ENCODE results near the gene METTL15.
"Not testable (repeated sequence)": the region's sequence is repeated elsewhere in the genome, so short reads cannot be mapped to it uniquely, and the experiment has no call there.

Gene METTL15

DNA sequence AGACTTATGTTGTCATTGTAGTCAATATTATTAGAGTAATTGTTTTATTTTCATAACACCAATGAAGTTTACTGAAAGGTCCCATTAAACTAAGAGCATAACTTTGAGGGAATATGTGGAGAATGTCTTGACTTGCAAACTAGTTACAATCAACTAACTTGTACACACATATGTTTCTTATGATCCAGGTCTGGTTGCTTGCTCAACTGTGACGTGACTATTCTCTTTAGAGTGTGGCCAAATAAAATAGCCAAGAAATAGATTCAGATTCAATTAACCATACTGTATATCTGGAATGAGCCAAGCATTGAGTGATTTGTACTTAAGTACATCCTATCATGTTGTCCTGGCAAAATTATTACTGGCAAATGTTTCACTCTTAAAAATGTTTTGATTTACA is 101.7 kb downstream of the METTL15 start:
- no peak for ATAC-seq
- TF ChIP-seq TOX (CRISPR knock-in tag; IDR thresholded peaks at IDR 0.05; ENCODE audit: borderline replicate concordance) = no peak
- no peak for TF ChIP-seq ISL1 (CRISPR knock-in tag; IDR thresholded peaks at IDR 0.05)
- TF ChIP-seq ZC3H10 (CRISPR knock-in tag; IDR thresholded peaks at IDR 0.05) = no peak
- TF ChIP-seq, protein P1, sequence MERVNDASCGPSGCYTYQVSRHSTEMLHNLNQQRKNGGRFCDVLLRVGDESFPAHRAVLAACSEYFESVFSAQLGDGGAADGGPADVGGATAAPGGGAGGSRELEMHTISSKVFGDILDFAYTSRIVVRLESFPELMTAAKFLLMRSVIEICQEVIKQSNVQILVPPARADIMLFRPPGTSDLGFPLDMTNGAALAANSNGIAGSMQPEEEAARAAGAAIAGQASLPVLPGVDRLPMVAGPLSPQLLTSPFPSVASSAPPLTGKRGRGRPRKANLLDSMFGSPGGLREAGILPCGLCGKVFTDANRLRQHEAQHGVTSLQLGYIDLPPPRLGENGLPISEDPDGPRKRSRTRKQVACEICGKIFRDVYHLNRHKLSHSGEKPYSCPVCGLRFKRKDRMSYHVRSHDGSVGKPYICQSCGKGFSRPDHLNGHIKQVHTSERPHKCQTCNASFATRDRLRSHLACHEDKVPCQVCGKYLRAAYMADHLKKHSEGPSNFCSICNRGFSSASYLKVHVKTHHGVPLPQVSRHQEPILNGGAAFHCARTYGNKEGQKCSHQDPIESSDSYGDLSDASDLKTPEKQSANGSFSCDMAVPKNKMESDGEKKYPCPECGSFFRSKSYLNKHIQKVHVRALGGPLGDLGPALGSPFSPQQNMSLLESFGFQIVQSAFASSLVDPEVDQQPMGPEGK (CRISPR knock-in tag; IDR thresholded peaks at IDR 0.05; ENCODE audit: borderline replicate concordance) = no peak

DNA sequence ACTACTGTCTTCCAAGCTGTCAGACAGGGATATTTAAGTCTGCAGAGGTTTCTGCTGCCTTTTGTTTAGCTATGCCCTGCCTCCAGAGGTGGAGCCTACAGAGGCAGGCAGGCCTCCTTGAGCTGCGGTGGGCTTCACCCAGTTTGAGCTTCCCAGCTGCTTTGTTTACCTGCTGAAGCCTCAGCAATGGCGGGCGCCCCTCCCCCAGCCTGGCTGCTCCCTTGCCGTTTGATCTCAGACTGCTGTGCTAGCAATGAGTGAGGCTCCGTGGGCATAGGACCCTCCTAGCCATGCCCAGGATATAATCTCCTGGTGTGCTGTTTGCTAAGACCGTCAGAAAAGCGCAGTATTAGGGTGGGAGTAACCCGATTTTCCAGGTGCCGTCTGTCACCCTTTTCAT is 113.9 kb downstream of the METTL15 start:
- not testable (repeated sequence) for ATAC-seq

DNA sequence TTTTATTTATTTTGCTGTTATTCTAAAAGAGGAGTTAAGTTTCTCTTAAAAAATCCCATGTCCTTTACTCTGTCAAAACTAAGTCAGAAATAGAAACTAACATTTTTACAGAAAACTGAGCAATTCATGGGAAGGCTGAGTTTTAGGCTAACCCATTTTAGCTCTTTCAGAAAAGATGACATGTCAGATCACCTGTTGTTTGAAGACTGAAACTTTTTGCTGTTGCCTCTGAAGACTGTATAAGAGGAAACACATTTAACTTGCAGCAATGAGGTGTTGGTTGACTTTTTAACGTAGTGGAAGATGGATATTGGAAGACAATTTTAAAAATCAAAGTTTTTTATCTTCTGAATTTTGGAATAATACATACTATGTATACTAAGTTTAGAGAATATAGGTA is 115.4 kb downstream of the METTL15 start:
- ATAC-seq = no peak
- TF ChIP-seq OSR1 (CRISPR knock-in tag; IDR thresholded peaks at IDR 0.05) (no peak), ZFP30 (CRISPR knock-in tag; IDR thresholded peaks at IDR 0.05) (no peak), RARB (CRISPR knock-in tag; IDR thresholded peaks at IDR 0.05) (no peak), CREB5 (CRISPR knock-in tag; IDR thresholded peaks at IDR 0.05; ENCODE audit: low read depth) (no peak), ZNF70 (CRISPR knock-in tag; IDR thresholded peaks at IDR 0.05) (no peak), ZNF8 (CRISPR knock-in tag; IDR thresholded peaks at IDR 0.05) (no peak), BACH2 (CRISPR knock-in tag; IDR thresholded peaks at IDR 0.05; ENCODE audit: borderline replicate concordance) (no peak), CSRNP3 (CRISPR knock-in tag; IDR thresholded peaks at IDR 0.05) (no peak), CSDC2 (CRISPR knock-in tag; IDR thresholded peaks at IDR 0.05) (no peak), ESRRG (CRISPR knock-in tag; IDR thresholded peaks at IDR 0.05) (no peak), ARNTL (CRISPR knock-in tag; IDR thresholded peaks at IDR 0.05; ENCODE audit: borderline replicate concordance, low read depth) (no peak), TSHZ2 (CRISPR knock-in tag; IDR thresholded peaks at IDR 0.05) (no peak), SNAI2 (CRISPR knock-in tag; IDR thresholded peaks at IDR 0.05) (no peak), ZFP3 (CRISPR knock-in tag; IDR thresholded peaks at IDR 0.05) (no peak)
- TF ChIP-seq, protein P2, sequence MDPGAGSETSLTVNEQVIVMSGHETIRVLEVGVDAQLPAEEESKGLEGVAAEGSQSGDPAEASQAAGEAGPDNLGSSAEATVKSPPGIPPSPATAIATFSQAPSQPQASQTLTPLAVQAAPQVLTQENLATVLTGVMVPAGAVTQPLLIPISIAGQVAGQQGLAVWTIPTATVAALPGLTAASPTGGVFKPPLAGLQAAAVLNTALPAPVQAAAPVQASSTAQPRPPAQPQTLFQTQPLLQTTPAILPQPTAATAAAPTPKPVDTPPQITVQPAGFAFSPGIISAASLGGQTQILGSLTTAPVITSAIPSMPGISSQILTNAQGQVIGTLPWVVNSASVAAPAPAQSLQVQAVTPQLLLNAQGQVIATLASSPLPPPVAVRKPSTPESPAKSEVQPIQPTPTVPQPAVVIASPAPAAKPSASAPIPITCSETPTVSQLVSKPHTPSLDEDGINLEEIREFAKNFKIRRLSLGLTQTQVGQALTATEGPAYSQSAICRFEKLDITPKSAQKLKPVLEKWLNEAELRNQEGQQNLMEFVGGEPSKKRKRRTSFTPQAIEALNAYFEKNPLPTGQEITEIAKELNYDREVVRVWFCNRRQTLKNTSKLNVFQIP (CRISPR knock-in tag; IDR thresholded peaks at IDR 0.05; ENCODE audit: borderline replicate concordance, low read depth) = no peak

- ATAC-seq = no peak
- TF ChIP-seq, protein P2 (CRISPR knock-in tag; IDR thresholded peaks at IDR 0.05; ENCODE audit: borderline replicate concordance, low read depth) = no peak
- TF ChIP-seq BACH2 (CRISPR knock-in tag; IDR thresholded peaks at IDR 0.05; ENCODE audit: borderline replicate concordance) (no peak), GLIS3 (CRISPR knock-in tag; IDR thresholded peaks at IDR 0.05) (no peak), CSDC2 (CRISPR knock-in tag; IDR thresholded peaks at IDR 0.05) (no peak), ZFP30 (CRISPR knock-in tag; IDR thresholded peaks at IDR 0.05) (no peak), PPARA (CRISPR knock-in tag; IDR thresholded peaks at IDR 0.05; ENCODE audit: borderline replicate concordance) (no peak), SNAI2 (CRISPR knock-in tag; IDR thresholded peaks at IDR 0.05) (no peak), ZNF70 (CRISPR knock-in tag; IDR thresholded peaks at IDR 0.05) (no peak), ARNTL (CRISPR knock-in tag; IDR thresholded peaks at IDR 0.05; ENCODE audit: borderline replicate concordance, low read depth) (no peak), ZC3H10 (CRISPR knock-in tag; IDR thresholded peaks at IDR 0.05) (no peak), OSR1 (CRISPR knock-in tag; IDR thresholded peaks at IDR 0.05) (no peak), ESRRG (CRISPR knock-in tag; IDR thresholded peaks at IDR 0.05) (no peak)
- TF ChIP-seq, protein P1 (CRISPR knock-in tag; IDR thresholded peaks at IDR 0.05; ENCODE audit: borderline replicate concordance) = no peak
These were observed 115.8 kb downstream of the METTL15 start for GRCh38 chr11:28223994-28224393.

Measured in SK-N-SH treated with all-trans-retinoic acid at 6 μM for 48 hours (cell line).